OCI-LY7 (cell line): ENCODE results near the gene SLIT3. TPM values are rescaled to one million over a fixed set of nuclear protein-coding genes. Genes with fewer than 3 reads are reported as not detected.

Source experiments
- BruUV-seq: library from RNA; stranded (reverse); fragments of 400-500 nt; replicated peaks from 2 replicates; lab custom pipeline; 2021; lab: Mats Ljungman, UMichigan
- CTCF ChIA-PET: fragments of 300-600 bp; sonication (Branson Sonifier 250); formaldehyde crosslinking; loops from one replicate; lab custom pipeline; 2022; ENCODE audit warnings: antibody characterized with exemption; ENCODE audit not compliant: unreplicated experiment; lab: Charles Lee
- POLR2A ChIA-PET: fragments of 300-600 bp; sonication (Branson Sonifier 250); formaldehyde crosslinking; loops from one replicate; lab custom pipeline; 2022; ENCODE audit warnings: antibody characterized with exemption; lab: Charles Lee
- DNase-seq: peaks from one replicate; pipeline ENCODE4 v3.0.0-alpha.2; 2015; ENCODE audit warnings: low spot score
- H2AFZ ChIP-seq: fragments of 200-600 bp; sonication (generic), shearing (Covaris generic); 2 replicates; pipeline ENCODE4 v1.6.1; 2014; ENCODE audit warnings: mild to moderate bottlenecking, antibody characterized with exemption, low read length, moderate library complexity
- H3K27ac ChIP-seq: fragments of 200-600 bp; sonication (generic); 2 replicates; pipeline ENCODE4 v1.5.1; 2014; ENCODE audit warnings: mixed run types, low read depth, mild to moderate bottlenecking, moderate library complexity, low read length, inconsistent platforms; ENCODE audit not compliant: poor library complexity, severe bottlenecking
- H3K36me3 ChIP-seq: fragments of 200-600 bp; sonication (generic); 2 replicates; pipeline ENCODE4 v1.6.1; 2014; ENCODE audit warnings: mild to moderate bottlenecking, antibody characterized with exemption, low read length, moderate library complexity, mixed read lengths; ENCODE audit not compliant: insufficient read depth
- H3K4me1 ChIP-seq: fragments of 200-600 bp; sonication (generic); 2 replicates; pipeline ENCODE4 v1.5.1; 2014; ENCODE audit warnings: mild to moderate bottlenecking, low read length; ENCODE audit not compliant: insufficient read depth, poor library complexity, severe bottlenecking
- H3K4me2 ChIP-seq: fragments of 200-600 bp; sonication (generic); 2 replicates; pipeline ENCODE4 v1.6.1; 2014; ENCODE audit warnings: mild to moderate bottlenecking, low read length
- H3K4me3 ChIP-seq: fragments of 200-600 bp; sonication (generic); 2 replicates; pipeline ENCODE4 v1.5.1; 2014; ENCODE audit warnings: mild to moderate bottlenecking, low read depth, low read length; ENCODE audit not compliant: poor library complexity, severe bottlenecking
- H3K79me2 ChIP-seq: fragments of 200-600 bp; sonication (generic); 2 replicates; pipeline ENCODE4 v1.6.1; 2016; ENCODE audit warnings: low read depth, mild to moderate bottlenecking, low read length, moderate library complexity, mixed read lengths; ENCODE audit not compliant: insufficient read depth
- H3K9me2 ChIP-seq: fragments of 200-600 bp; sonication (generic); 2 replicates; pipeline ENCODE4 v1.6.1; 2016; ENCODE audit warnings: mild to moderate bottlenecking, low read length, mixed read lengths; ENCODE audit not compliant: insufficient read depth
- H3K9me3 ChIP-seq: fragments of 200-600 bp; sonication (generic); 2 replicates; pipeline ENCODE4 v1.6.1; 2014; ENCODE audit warnings: mild to moderate bottlenecking, mixed run types, low read length, mixed read lengths
- H4K20me1 ChIP-seq: fragments of 200-600 bp; sonication (generic); 2 replicates; pipeline ENCODE4 v1.6.1; 2014; ENCODE audit warnings: mild to moderate bottlenecking, antibody characterized with exemption, low read length, moderate library complexity, mixed read lengths; ENCODE audit not compliant: insufficient read depth
- CTCF ChIP-seq: fragments of 200-600 bp; sonication (generic); conservative IDR thresholded peaks from 2 replicates; pipeline ENCODE4 v1.5.1; 2014; ENCODE audit warnings: mild to moderate bottlenecking, antibody characterized with exemption, low read length, moderate library complexity, mixed read lengths
- EZH2phosphoT487 ChIP-seq: fragments of 200-600 bp; sonication (generic); IDR thresholded peaks from 2 replicates; pipeline ENCODE4 v1.6.1; 2018; ENCODE audit warnings: low read depth, borderline replicate concordance, mild to moderate bottlenecking, mixed run types, antibody characterized with exemption, low read length, moderate library complexity, mixed read lengths
- intact Hi-C: fragments of 100-400 bp; cut with micrococcal nuclease; formaldehyde crosslinking; loops from one replicate; pipeline ENCODE4 v1.10.0; 2022; ENCODE audit not compliant: unreplicated experiment
- total RNA-seq, 2 experiments: library from RNA; depleted of rRNA in 1 of 2; stranded (reverse); fragments of >200 nt in 1 of 2; shearing (Covaris generic) in 1 of 2; gene quantifications; 2 replicates each; pipeline ENCODE4 v1.2.3, GENCODE V29; 2014 to 2022

The SLIT3 gene
- total RNA-seq, 2 experiments from 2014 or later: not detected

- Histone ChIP-seq H2AFZ (no peak overlapping the region), H3K4me2 (no peak overlapping the region), H3K4me3 (no peak overlapping the region), H3K4me1 (no peaks in the 10 kb centered on the region), H3K36me3 (no peaks in the 10 kb centered on the region), H3K9me3 (no peaks in the 10 kb centered on the region), H3K27ac (no peak overlapping the region), H4K20me1 (no peaks in the 10 kb centered on the region), H3K79me2 (no peaks in the 10 kb centered on the region), H3K9me2 (no peaks in the 10 kb centered on the region)
- no TSS peak for BruUV-seq
- no peak for TF ChIP-seq CTCF
- TF ChIP-seq EZH2phosphoT487: no peak
- intact Hi-C loops: no loop called here
- POLR2A ChIA-PET: no interaction called here
- no peak for DNase-seq
- CTCF ChIA-PET: no interaction called here
Measured at GRCh38 chr5:168691891-168692290, 609.0 kb downstream of the SLIT3 start.

- Histone ChIP-seq H3K9me2 (no peaks in the 10 kb centered on the region), H3K4me3 (no peak overlapping the region), H3K36me3 (no peaks in the 10 kb centered on the region), H3K4me1 (no peaks in the 10 kb centered on the region), H3K27ac (no peak overlapping the region), H4K20me1 (no peaks in the 10 kb centered on the region), H2AFZ (no peak overlapping the region), H3K4me2 (no peak overlapping the region), H3K79me2 (no peaks in the 10 kb centered on the region), H3K9me3 (no peaks in the 10 kb centered on the region)
- CTCF ChIA-PET: no interaction called here
- POLR2A ChIA-PET: interaction anchor here (0.6 to 0.7 kb wide), 2 partner anchors 37 to 1163 kb away, joined by 3 read pairs; no protein-coding TSS in a partner anchor
- BruUV-seq: no TSS peak
- TF ChIP-seq EZH2phosphoT487 (no peak), CTCF (no peak)
- intact Hi-C loops: no loop called here
- DNase-seq: no peak
Measured at GRCh38 chr5:168689260-168689659, 611.7 kb downstream of the SLIT3 start.

GRCh38 chr5:168686837-168687236 lies 614.1 kb downstream of the SLIT3 start:
- no peak overlapping the region for H2AFZ ChIP-seq
- H4K20me1 ChIP-seq: no peaks in the 10 kb centered on the region
- no peak for DNase-seq
- H3K9me3 ChIP-seq: no peaks in the 10 kb centered on the region
- H3K4me1 ChIP-seq: no peaks in the 10 kb centered on the region
- no peak overlapping the region for H3K4me3 ChIP-seq
- no peak for TF ChIP-seq CTCF
- no TSS peak for BruUV-seq
- no peak overlapping the region for H3K27ac ChIP-seq
- H3K79me2 ChIP-seq: no peaks in the 10 kb centered on the region
- no peak overlapping the region for H3K4me2 ChIP-seq
- no peaks in the 10 kb centered on the region for H3K9me2 ChIP-seq
- ChIA-PET CTCF (no interaction called here), POLR2A (no interaction called here)
- H3K36me3 ChIP-seq: no peaks in the 10 kb centered on the region
- intact Hi-C loops: no loop called here
